Skeletal muscle satellite cell (primary cell): ENCODE data around the gene PPP1R2C.

Experiments
- H3K27me3 ChIP-seq: 2 replicates; pipeline ENCODE4 v1.7.0; 2013; ENCODE audit warnings: low read length; ENCODE audit not compliant: control insufficient read depth, insufficient read depth
- H3K36me3 ChIP-seq: 2 replicates; pipeline ENCODE4 v1.7.0; 2013; ENCODE audit warnings: mild to moderate bottlenecking, control low read depth, low read length; ENCODE audit not compliant: insufficient read depth
- H3K4me1 ChIP-seq: 2 replicates; pipeline ENCODE4 v1.7.0; 2013; ENCODE audit warnings: low read length; ENCODE audit not compliant: control insufficient read depth, insufficient read depth
- H3K4me2 ChIP-seq: 2 replicates; pipeline ENCODE4 v1.7.0; 2013; ENCODE audit warnings: mild to moderate bottlenecking, low read length
- H3K4me3 ChIP-seq: 2 replicates; pipeline ENCODE4 v1.7.0; 2013; ENCODE audit warnings: low read length
- H3K9ac ChIP-seq: 2 replicates; pipeline ENCODE4 v1.7.0; 2013; ENCODE audit warnings: mild to moderate bottlenecking, low read depth, low read length, moderate library complexity
- H3K9me3 ChIP-seq: replicated peaks from 2 replicates; pipeline ENCODE4 v1.7.0; 2013; ENCODE audit warnings: mild to moderate bottlenecking, control low read depth, low read length

Gene PPP1R2C

DNA sequence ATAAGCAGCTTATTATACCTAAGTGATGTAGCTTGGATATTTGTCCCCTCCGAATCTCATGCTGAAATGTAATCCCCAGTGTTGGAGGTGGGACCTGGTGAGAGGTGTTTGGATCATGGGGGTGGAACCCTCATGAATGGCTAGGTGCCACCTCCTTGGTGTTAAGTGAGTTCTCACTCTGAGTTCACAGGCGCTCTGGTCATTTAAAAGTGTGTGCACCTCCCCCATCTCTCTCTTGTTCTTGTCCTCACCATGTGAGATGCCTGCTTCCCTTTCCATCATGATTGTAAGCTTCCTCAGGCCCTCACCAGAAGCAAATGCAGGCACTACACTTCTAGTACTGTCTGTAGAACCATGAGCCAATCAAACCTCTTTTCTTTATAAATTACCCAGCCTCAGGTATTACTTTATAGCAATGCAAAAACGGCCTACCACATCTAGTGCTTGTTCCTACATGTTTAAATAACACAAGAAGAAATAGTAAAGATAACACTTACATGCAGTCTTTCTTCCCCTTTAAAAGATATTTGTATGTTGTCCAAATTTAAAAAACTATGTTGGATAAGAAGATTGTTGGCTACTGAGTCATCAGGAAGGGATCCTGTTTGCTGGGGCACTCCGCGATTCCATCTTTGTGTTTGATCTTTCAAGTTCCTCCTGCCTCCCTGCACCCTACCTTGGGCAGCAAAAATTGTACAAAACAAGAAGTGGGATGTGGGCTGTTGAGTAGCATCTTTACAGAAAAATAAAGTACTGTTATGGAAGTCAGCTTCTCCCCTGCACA, 29.7 kb downstream of the PPP1R2C start:
- H3K4me2 ChIP-seq = peak overlapping the region; percentile 9
- H3K4me1 ChIP-seq = peaks cover 7% of the 10 kb centered on the region
- H3K36me3 ChIP-seq = no peaks in the 10 kb centered on the region
- H3K9me3 ChIP-seq = no peaks in the 10 kb centered on the region
- no peaks in the 10 kb centered on the region for H3K27me3 ChIP-seq
- no peak overlapping the region for H3K9ac ChIP-seq
- H3K4me3 ChIP-seq = no peak overlapping the region

DNA sequence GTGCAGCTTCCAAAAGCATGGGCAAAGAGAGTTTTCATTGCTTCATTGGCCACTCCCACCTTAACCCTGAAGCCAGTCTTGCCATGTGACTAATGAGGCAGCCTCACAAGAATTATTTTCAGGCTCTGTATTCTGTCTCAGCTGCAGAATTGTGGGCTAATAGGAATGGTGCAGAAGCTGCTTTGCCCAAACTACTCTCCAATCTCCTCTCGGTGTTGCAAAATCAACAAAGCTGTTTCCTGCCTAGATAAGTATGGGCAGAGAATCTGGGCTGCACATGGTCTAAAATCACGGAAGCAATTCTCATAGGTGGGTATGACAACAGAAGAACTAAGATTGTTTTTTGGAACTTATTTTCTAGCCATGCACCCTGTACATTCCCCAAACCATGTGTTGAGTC, 31.4 kb downstream of the PPP1R2C start:
- H3K9me3 ChIP-seq = no peaks in the 10 kb centered on the region
- no peaks in the 10 kb centered on the region for H3K27me3 ChIP-seq
- peaks cover 7% of the 10 kb centered on the region for H3K4me1 ChIP-seq
- H3K36me3 ChIP-seq = no peaks in the 10 kb centered on the region
- H3K4me2 ChIP-seq = no peak overlapping the region
- no peak overlapping the region for H3K9ac ChIP-seq
- no peak overlapping the region for H3K4me3 ChIP-seq

DNA sequence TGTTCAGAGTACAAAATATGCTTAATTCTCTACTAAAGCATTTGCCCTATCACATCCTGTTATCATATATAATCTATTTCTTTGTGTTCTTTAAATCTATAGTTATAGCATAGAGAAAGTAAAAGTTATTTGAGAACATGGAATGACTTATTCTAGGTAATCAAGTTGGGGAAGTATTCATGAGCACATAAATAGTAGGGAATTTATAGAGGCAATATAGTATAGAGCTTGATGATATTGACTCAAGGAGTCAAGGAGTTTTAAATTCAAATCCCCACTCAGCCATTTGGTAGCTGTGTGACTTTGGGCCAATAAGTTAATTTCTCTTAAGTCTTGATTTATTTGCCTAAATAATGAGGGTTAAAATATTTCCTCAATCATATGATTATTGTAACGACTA, 37.5 kb downstream of the PPP1R2C start:
- Histone ChIP-seq H3K4me3 (no peak overlapping the region), H3K27me3 (no peaks in the 10 kb centered on the region), H3K9ac (no peak overlapping the region), H3K9me3 (no peaks in the 10 kb centered on the region), H3K4me2 (no peak overlapping the region), H3K36me3 (no peaks in the 10 kb centered on the region), H3K4me1 (no peaks in the 10 kb centered on the region)

- Histone ChIP-seq H3K36me3 (no peaks in the 10 kb centered on the region), H3K4me2 (no peak overlapping the region), H3K4me3 (no peak overlapping the region), H3K9ac (no peak overlapping the region), H3K27me3 (no peaks in the 10 kb centered on the region), H3K4me1 (no peaks in the 10 kb centered on the region), H3K9me3 (no peaks in the 10 kb centered on the region)
These were observed 38.2 kb downstream of the PPP1R2C start for GRCh38 chrX:42739741-42740140.

DNA sequence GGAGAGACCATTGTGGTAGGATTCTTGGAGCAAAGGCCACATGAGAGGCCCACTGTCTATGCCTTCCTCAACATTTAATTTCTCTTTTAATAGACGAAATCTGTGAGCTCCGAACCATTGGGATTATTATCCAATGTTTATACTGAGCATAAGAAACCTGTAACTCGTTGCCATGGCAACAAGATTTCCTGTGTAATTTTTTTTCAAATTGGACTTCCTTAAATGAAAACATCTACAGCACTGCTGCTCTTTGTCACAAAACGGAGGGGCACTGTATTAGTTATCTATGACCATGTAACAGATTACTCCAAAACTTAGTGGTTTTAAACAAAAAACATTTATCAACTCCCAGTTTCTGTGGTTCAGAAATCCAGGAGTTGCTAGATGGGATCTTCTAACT, 38.7 kb downstream of the PPP1R2C start:
- no peaks in the 10 kb centered on the region for H3K27me3 ChIP-seq
- no peaks in the 10 kb centered on the region for H3K4me1 ChIP-seq
- no peaks in the 10 kb centered on the region for H3K36me3 ChIP-seq
- no peak overlapping the region for H3K4me2 ChIP-seq
- no peak overlapping the region for H3K9ac ChIP-seq
- no peaks in the 10 kb centered on the region for H3K9me3 ChIP-seq
- no peak overlapping the region for H3K4me3 ChIP-seq

- Histone ChIP-seq H3K9me3 (no peaks in the 10 kb centered on the region), H3K36me3 (no peaks in the 10 kb centered on the region), H3K27me3 (no peaks in the 10 kb centered on the region), H3K4me2 (no peak overlapping the region), H3K4me1 (no peaks in the 10 kb centered on the region), H3K9ac (no peak overlapping the region), H3K4me3 (no peak overlapping the region)
These were observed 39.4 kb downstream of the PPP1R2C start for GRCh38 chrX:42738552-42738951.

- Histone ChIP-seq H3K36me3 (no peaks in the 10 kb centered on the region), H3K9ac (no peak overlapping the region), H3K4me2 (no peak overlapping the region)
These were observed 42.7 kb downstream of the PPP1R2C start for GRCh38 chrX:42735250-42735649.

GRCh38 chrX:42732506-42732905, 45.5 kb downstream of the PPP1R2C start:
- no peaks in the 10 kb centered on the region for H3K36me3 ChIP-seq
- H3K9me3 ChIP-seq = no peaks in the 10 kb centered on the region
- H3K4me3 ChIP-seq = no peak overlapping the region
- H3K27me3 ChIP-seq = no peaks in the 10 kb centered on the region
- no peak overlapping the region for H3K9ac ChIP-seq
- H3K4me1 ChIP-seq = no peaks in the 10 kb centered on the region
- H3K4me2 ChIP-seq = no peak overlapping the region

More at GRCh38 chrX:42735250-42735649, 42.7 kb downstream of the PPP1R2C start:
- H3K4me1 ChIP-seq = no peaks in the 10 kb centered on the region
- no peaks in the 10 kb centered on the region for H3K27me3 ChIP-seq
- no peaks in the 10 kb centered on the region for H3K9me3 ChIP-seq
- no peak overlapping the region for H3K4me3 ChIP-seq
